ENCODE measurements around the gene PAPPA2. TPM values are rescaled to one million over a fixed set of nuclear protein-coding genes. Genes with fewer than 3 reads are reported as not detected.
A peak's percentile ranks its signal among the peaks of the same experiment; 100 is the strongest.

Gene PAPPA2
- total RNA-seq, 6 donors from 2014 or later: under 0.01 to 2.4 (median 0.45) TPM

- H3K4me1 ChIP-seq: no peaks in the 10 kb centered on the region
- no peak for DNase-seq
- no peaks in the 10 kb centered on the region for H3K27me3 ChIP-seq
- no peak overlapping the region for H3K4me3 ChIP-seq
- no peak overlapping the region for H3K27ac ChIP-seq
- ATAC-seq (ENCODE audit: low FRiP score in 2 of 2): peak in 1 of 2 donors; percentile 75
- no peaks in the 10 kb centered on the region for H3K36me3 ChIP-seq
- 82 to 87% methylated on average over 5 of the region's 5 CpGs for WGBS, 2 donors
- H3K9me3 ChIP-seq: no peaks in the 10 kb centered on the region
- TF ChIP-seq, protein P1, sequence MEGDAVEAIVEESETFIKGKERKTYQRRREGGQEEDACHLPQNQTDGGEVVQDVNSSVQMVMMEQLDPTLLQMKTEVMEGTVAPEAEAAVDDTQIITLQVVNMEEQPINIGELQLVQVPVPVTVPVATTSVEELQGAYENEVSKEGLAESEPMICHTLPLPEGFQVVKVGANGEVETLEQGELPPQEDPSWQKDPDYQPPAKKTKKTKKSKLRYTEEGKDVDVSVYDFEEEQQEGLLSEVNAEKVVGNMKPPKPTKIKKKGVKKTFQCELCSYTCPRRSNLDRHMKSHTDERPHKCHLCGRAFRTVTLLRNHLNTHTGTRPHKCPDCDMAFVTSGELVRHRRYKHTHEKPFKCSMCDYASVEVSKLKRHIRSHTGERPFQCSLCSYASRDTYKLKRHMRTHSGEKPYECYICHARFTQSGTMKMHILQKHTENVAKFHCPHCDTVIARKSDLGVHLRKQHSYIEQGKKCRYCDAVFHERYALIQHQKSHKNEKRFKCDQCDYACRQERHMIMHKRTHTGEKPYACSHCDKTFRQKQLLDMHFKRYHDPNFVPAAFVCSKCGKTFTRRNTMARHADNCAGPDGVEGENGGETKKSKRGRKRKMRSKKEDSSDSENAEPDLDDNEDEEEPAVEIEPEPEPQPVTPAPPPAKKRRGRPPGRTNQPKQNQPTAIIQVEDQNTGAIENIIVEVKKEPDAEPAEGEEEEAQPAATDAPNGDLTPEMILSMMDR (IDR thresholded peaks at IDR 0.05): no peak
- TF ChIP-seq POLR2A (IDR thresholded peaks at IDR 0.05) (no peak), POLR2AphosphoS5 (IDR thresholded peaks at IDR 0.05) (no peak), EP300 (IDR thresholded peaks at IDR 0.05) (no peak)
Measured at GRCh38 chr1:176820391-176821031, 357.5 kb downstream of the PAPPA2 start.

DNA sequence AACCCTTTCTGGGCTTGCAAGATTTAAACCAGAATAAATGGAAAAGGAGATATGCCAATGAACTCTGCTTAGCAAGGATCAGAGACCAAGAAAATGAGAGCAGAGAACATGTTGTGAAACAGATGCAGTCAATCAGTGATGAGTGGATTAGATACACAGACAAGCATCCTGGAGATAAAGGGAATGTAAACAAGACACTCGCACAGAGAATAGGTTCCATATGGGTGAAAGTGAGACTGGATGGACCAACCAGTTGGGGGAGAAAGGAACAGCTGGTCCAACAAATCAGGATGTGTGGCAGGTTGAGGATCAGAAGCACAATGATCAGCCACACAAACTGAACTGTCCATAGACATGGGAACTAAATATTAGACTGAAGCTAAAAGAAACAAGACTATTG is 363.3 kb downstream of the PAPPA2 start:
- TF ChIP-seq POLR2AphosphoS5 (IDR thresholded peaks at IDR 0.05): no peak
- TF ChIP-seq POLR2A (IDR thresholded peaks at IDR 0.05): no peak
- TF ChIP-seq, protein P1 (IDR thresholded peaks at IDR 0.05): no peak
- TF ChIP-seq EP300 (IDR thresholded peaks at IDR 0.05): no peak
- H3K36me3 ChIP-seq: no peaks in the 10 kb centered on the region
- ATAC-seq (ENCODE audit: low FRiP score in 2 of 2) (no peak), DNase-seq (no peak)
- no peak overlapping the region for H3K27ac ChIP-seq
- no peak overlapping the region for H3K4me3 ChIP-seq
- 21 to 32% methylated on average over 1 of the region's 1 CpG for WGBS, 2 donors
- no peaks in the 10 kb centered on the region for H3K27me3 ChIP-seq
- H3K9me3 ChIP-seq: no peaks in the 10 kb centered on the region
- no peaks in the 10 kb centered on the region for H3K4me1 ChIP-seq

DNA sequence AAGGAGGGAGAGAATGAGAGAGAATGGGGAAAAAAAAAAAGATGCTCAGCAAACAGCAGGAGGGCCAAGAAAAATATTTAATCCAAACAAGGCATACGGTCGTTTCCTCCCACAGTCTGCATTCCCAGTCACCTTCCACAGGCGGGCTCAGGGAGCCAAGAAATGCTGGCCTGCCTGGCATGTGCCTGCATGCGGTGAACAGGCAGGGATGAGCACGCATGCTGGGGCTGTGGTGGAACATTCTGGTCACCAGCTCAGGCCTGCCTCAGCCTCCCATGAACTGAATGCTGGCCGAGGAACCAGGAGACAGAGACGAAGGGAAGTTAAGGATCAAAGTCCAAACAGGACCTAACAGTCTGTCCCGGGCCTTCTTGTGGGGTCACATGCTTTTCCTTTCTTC is 366.3 kb downstream of the PAPPA2 start:
- peak in 1 of 2 donors; percentile 8 for DNase-seq

GRCh38 chr1:176831150-176831549 is 368.2 kb downstream of the PAPPA2 start:
- ATAC-seq (ENCODE audit: low FRiP score in 2 of 2): no peak
- 55 to 69% methylated on average over 2 of the region's 2 CpGs for WGBS, 2 donors
- TF ChIP-seq EP300 (IDR thresholded peaks at IDR 0.05) (no peak), POLR2A (IDR thresholded peaks at IDR 0.05) (no peak), POLR2AphosphoS5 (IDR thresholded peaks at IDR 0.05) (no peak)
- TF ChIP-seq, protein P1 (IDR thresholded peaks at IDR 0.05): no peak
- no peaks in the 10 kb centered on the region for H3K4me1 ChIP-seq
- DNase-seq: no peak
- H3K36me3 ChIP-seq: no peaks in the 10 kb centered on the region
- H3K27me3 ChIP-seq: no peaks in the 10 kb centered on the region
- no peak overlapping the region for H3K27ac ChIP-seq
- H3K9me3 ChIP-seq: no peaks in the 10 kb centered on the region
- H3K4me3 ChIP-seq: no peak overlapping the region

More for the DNA sequence above, 366.3 kb downstream of the PAPPA2 start:
- WGBS, 2 donors: 54 to 64% methylated on average over 8 of the region's 8 CpGs
- H3K27ac ChIP-seq: no peak overlapping the region
- H3K9me3 ChIP-seq: no peaks in the 10 kb centered on the region
- H3K4me3 ChIP-seq: no peak overlapping the region
- TF ChIP-seq, protein P1 (IDR thresholded peaks at IDR 0.05): no peak
- no peak for TF ChIP-seq POLR2A (IDR thresholded peaks at IDR 0.05)
- TF ChIP-seq POLR2AphosphoS5 (IDR thresholded peaks at IDR 0.05): no peak
- TF ChIP-seq EP300 (IDR thresholded peaks at IDR 0.05): no peak
- H3K4me1 ChIP-seq: no peaks in the 10 kb centered on the region
- H3K36me3 ChIP-seq: no peaks in the 10 kb centered on the region
- ATAC-seq (ENCODE audit: low FRiP score in 2 of 2): no peak
- no peaks in the 10 kb centered on the region for H3K27me3 ChIP-seq

- Histone ChIP-seq H3K36me3 (no peaks in the 10 kb centered on the region), H3K27ac (no peak overlapping the region), H3K4me3 (no peak overlapping the region), H3K4me1 (no peaks in the 10 kb centered on the region), H3K9me3 (no peaks in the 10 kb centered on the region), H3K27me3 (no peaks in the 10 kb centered on the region)
- no peak for ATAC-seq (ENCODE audit: low FRiP score in 2 of 2)
- no peak for TF ChIP-seq POLR2AphosphoS5 (IDR thresholded peaks at IDR 0.05)
- no peak for DNase-seq
- 52 to 58% methylated on average over 2 of the region's 2 CpGs for WGBS, 2 donors
Measured at GRCh38 chr1:176837708-176838107, 374.7 kb downstream of the PAPPA2 start.
